ENCODE data around the gene GAD1. TPM values are rescaled to one million over a fixed set of nuclear protein-coding genes. Genes with fewer than 3 reads are reported as not detected.

Gene GAD1
- total RNA-seq, 2 donors from 2014 or later = not detected

DNA sequence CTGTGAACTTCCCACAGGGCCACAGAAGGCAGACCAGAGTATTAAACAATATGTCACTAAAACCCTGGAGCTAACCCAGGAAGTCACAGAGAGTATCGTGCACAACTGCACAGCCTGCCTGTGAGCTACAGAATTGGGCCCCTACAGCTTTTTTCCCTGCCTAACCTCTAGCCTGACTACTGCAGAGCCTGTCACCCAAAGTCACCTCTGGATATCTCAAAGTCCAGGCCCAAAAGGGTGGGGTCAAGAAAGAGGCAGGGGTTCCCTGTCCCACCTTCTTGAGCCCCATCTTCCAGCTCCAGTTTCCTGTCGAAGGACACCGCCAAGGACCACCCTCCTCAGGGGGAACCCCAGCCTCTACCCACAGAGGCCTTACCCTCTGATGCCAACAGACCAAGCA, 13.5 kb downstream of the GAD1 start:
- ATAC-seq (no peak), DNase-seq (no peak)
- intact Hi-C loops (cut with DNase I) = no loop called here

- ATAC-seq = no peak
Measured at GRCh38 chr2:170831115-170831514, 14.4 kb downstream of the GAD1 start.

GRCh38 chr2:170836027-170836426, 19.3 kb downstream of the GAD1 start:
- intact Hi-C loops (cut with DNase I) = no loop called here
- peak; percentile 26 to 88 for ATAC-seq
- no peak for DNase-seq

More at GRCh38 chr2:170831115-170831514, 14.4 kb downstream of the GAD1 start:
- DNase-seq = no peak
- intact Hi-C loops (cut with DNase I) = no loop called here

- DNase-seq (no peak), ATAC-seq (no peak)
- intact Hi-C loops (cut with DNase I) = no loop called here
Measured at GRCh38 chr2:170840717-170841210, 24.1 kb downstream of the GAD1 start.

DNA sequence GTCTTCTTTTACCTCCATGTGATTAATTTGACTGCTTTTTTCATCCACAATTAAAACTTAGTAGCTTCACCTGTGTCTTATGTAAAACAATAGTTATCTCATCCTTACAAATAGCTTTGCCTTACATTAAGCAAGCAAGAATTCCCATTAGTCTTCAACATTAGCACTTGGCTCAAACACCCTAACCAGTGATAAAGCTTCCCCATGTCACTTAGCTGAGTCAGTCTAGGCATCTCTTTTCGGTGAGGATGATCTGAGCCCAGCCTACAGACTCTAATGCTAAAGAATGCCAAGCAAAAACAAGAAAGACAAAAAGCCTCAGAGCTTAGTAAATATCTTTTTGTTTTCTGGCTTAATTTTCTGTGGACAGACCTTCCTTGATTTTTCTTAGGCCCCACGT, 26.1 kb downstream of the GAD1 start:
- intact Hi-C loops (cut with DNase I) = no loop called here
- ATAC-seq (no peak), DNase-seq (no peak)

DNA sequence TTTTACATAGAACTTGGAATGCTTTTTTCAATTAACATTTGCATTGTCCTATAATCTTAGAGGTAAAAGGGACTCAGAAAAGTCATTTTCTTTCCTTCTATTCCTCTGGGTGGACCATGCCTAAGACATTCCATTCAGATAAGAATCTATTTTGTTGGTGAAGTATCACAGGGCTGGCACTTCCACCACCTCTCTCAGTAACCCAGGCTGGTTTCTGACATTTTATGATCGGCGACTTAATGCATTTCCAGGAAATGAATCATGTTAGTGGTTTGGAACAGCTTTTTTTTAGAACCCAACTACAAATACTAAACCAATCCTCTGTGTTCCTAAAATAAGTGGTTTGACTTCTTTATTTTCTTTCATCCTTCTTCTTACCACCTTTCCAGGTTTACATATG, 27.0 kb downstream of the GAD1 start:
- no peak for ATAC-seq
- intact Hi-C loops (cut with DNase I) = no loop called here
- DNase-seq = no peak

GRCh38 chr2:170845343-170845742, 28.7 kb downstream of the GAD1 start:
- intact Hi-C loops (cut with DNase I) = no loop called here
- DNase-seq (no peak), ATAC-seq (no peak)

GRCh38 chr2:170846314-170846713, 29.6 kb downstream of the GAD1 start:
- intact Hi-C loops (cut with DNase I) = no loop called here
- DNase-seq (no peak), ATAC-seq (no peak)

DNA sequence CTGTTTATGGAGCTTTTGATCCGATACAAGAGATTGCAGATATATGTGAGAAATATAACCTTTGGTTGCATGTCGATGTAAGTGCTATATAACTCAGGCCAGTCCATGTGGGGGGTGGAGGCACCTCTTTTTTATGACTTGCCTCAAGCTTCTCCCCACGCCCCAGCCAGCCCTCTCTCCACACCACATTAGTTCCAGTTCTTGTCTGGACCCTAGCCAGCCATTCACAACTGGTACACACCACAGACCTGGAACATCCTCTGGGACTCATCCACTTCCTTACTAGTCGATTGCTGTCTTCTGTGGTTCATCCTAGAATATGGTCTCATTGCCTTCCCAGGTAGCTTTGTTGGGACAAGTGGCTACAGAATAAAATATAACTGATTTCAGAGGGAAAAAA, 31.0 kb downstream of the GAD1 start:
- intact Hi-C loops (cut with DNase I) = no loop called here
- DNase-seq (no peak), ATAC-seq (no peak)

DNA sequence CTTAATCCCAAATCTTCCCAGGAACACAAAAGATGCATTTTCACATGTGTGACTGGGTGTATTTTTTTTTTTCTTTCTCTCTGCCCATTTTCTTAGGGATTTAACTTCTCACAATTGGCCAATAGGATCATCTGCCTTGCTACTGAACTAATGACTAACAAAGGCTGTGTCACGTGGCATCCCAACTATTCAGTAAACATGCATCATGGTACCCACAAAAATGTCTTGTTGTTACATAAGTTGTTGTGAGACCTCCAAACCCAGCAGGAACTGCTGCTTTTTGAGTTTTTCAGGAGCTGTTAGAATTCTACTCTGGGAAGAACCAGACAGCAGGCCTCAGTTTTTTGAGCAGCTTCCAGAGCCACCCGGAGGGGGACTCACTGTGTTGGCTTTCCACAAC, 31.9 kb downstream of the GAD1 start:
- ATAC-seq (no peak), DNase-seq (no peak)
- intact Hi-C loops (cut with DNase I) = no loop called here

- ATAC-seq (no peak), DNase-seq (no peak)
- intact Hi-C loops (cut with DNase I) = no loop called here
Measured at GRCh38 chr2:170850251-170850650, 33.6 kb downstream of the GAD1 start.

- intact Hi-C loops (cut with DNase I) = no loop called here
- DNase-seq (no peak), ATAC-seq (no peak)
Measured at GRCh38 chr2:170851635-170852034, 34.9 kb downstream of the GAD1 start.

DNA sequence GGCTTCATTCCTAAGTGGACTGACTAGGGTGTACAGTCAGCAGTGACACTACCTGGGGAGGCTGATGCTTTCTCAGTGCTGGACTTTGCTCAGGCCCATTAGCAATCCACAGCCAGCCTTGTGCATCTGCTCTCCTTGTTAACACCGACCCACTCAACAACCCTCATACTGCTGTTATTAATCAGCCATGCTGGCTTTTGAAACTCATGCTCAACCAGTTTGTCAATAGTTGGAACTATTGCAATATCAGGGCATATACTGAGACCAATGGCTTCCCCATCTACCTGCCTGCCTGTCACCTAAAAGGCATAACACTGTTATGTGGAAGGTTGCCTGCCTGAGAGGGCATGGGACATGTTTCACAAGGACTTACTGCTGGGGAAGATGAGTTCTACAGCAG, 39.4 kb downstream of the GAD1 start:
- intact Hi-C loops (cut with DNase I) = no loop called here
- ATAC-seq (no peak), DNase-seq (no peak)

DNA sequence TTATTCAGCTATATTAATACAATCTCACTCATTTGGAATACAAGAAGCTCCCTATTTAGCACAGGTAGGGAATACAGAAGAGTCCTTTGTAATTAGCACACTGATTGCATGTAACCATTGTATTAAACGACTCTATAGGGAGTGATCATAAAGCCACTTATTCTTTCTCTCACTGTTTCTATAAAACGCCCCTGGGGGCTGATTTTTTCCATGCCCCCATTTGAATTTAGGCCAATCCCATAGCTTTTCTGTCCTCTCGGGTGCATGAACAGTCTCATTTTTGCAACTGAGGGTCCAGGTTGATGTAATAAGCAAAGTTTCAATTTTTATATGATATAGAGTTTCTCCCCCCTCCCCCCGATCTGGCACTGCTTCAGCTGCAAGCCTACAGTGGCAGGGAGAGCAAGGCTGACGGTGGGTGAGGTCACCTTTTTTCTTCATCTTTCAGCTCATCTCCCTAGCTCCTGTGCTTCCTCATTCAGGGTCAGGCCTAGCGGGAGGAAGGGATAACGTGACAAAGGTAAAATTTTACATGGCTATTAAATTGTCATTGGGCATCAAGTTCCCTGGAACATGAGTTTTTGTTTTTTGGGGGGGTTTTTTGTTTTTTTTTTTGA, 45.7 kb downstream of the GAD1 start:
- ATAC-seq (no peak), DNase-seq (no peak)
- intact Hi-C loops (cut with DNase I) = no loop called here

DNA sequence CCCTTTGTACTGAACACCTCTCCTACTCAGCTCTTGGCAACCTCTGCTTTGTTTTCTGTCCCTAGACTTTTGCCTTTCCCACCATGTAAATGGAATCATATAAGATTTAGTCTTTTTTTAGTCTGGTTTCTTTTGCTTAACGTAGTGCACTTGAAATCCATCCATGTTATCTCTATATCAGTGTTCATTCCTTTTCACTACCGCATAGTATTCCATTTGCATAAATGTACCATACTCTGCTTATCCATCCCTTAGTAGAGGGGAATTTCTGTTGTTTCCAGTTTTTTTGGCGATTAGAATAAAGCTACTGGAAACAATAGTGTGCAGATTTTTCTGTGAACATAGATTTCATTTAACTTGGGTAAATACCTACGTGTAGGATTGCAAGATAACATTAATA, 46.4 kb downstream of the GAD1 start:
- no peak for ATAC-seq
- DNase-seq = no peak
- intact Hi-C loops (cut with DNase I) = no loop called here

DNA sequence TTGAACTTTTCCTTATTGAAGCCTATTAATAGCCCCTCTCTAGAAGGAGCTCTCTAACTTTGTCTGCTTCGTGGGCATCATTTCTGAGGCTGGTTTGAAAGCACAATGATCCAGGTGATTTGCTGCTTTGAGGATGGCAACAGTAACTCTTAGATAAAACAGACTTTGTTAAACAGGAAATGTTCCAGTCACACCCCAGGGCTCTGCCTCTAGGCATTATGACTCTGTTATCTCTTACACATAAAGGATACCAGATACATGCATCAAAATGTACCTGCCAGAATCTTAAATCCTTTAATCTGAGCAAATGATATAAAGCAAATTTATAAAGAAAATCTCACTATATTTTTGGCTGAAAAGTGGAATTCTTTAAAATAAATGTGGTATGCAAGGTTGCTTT, 52.3 kb downstream of the GAD1 start:
- no peak for ATAC-seq
- intact Hi-C loops (cut with DNase I) = no loop called here

DNA sequence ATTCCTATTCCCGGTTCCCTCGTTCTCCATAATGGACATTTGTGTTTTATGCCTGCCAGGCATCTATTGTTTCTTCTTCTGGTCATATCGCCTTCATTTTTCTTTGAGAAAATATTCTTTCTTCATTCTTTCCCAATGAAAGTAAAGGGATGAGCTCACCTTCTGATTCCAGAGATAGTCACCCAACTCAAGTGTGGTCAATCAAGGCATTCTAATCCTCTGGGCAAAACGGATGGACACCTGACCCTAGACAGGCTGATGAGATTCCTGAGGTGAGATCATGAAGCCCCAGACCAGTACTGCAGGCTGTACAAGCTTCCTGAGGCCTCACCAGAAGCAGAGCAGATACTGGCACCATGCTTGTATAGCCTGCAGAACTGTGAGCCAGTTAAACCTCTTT, 52.8 kb downstream of the GAD1 start:
- intact Hi-C loops (cut with DNase I) = no loop called here
- ATAC-seq (no peak), DNase-seq (no peak)

More for the DNA sequence above, 52.3 kb downstream of the GAD1 start:
- DNase-seq = no peak

DNA sequence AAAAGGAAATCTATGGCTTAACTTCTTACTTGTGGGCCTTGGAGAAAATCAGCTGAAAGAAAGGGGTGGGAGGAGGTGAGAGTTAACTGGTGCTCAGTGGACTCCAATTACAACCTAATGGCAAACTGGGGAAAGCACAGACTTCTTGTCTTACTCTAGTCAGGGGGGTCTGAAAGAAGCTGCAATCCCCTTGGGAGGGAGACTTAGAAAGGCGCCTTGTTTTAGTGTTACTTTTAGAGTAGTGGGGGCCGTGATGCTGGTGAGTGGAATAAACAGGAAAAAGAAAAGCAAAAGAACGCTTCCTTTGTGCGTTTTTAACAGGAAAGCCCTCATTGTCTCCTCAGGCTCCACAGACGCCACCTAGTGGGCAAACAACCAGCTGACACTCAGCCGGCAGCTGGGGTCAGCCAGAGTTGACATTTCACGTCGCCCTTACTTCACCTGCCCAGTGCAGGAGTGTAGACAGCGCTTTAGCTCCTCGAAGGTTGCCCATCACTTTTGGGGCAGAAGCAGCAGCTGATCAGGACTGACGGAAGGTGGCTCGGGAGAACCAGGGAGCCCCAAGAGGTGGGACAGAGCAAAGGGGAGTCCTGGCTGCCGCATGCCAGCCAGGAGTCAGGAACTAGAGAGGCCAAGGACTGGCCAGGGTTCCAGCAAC, 56.5 kb downstream of the GAD1 start:
- peak; percentile 74 for DNase-seq
- intact Hi-C loops (cut with DNase I) = no loop called here
- ATAC-seq = peak; percentile 89 to 92

- ATAC-seq (no peak), DNase-seq (no peak)
- intact Hi-C loops (cut with DNase I) = no loop called here
Measured at GRCh38 chr2:170878066-170878465, 61.4 kb downstream of the GAD1 start.

DNA sequence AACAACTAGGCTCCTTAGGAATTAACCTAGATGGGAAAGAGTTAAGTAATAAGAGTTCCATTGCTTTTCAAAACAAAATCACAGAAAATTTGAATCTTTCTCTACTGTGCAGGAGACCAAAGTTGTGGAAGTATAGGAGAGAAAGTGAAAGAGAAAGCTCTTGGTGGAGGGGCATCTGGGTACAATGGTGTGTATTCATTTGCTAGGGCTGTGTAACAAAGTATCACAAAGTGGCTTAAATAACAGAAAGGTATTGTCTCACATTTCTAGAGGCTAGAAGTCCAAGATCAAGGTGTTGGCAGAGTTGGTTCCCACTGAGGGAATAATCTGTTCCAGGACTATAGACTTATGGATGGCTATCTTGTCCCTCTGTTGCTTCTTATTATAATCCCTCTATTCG, 61.8 kb downstream of the GAD1 start:
- intact Hi-C loops (cut with DNase I) = no loop called here
- ATAC-seq (no peak), DNase-seq (no peak)

GRCh38 chr2:170881840-170882239, 65.2 kb downstream of the GAD1 start:
- intact Hi-C loops (cut with DNase I) = no loop called here
- no peak for ATAC-seq
- no peak for DNase-seq
